HCT116 (cell line): Measurements from ENCODE around the gene TNFRSF6B. TPM values are rescaled to one million over a fixed set of nuclear protein-coding genes. Genes with fewer than 3 reads are reported as not detected.
A peak's percentile ranks its signal among the peaks of the same experiment; 100 is the strongest.

Experiments
- ATAC-seq: fragments of 200-7000 bp; cut with Tn5 transposase; 2 replicates; pipeline ENCODE4 v1.9.1; 2020; ENCODE audit warnings: mild to moderate bottlenecking, moderate library complexity
- BruUV-seq: library from RNA; stranded (reverse); fragments of 400-500 nt; replicated peaks from 2 replicates; lab custom pipeline; 2021; lab: Mats Ljungman, UMichigan
- CTCF ChIA-PET: fragments of 300-600 bp; sonication (Branson Sonifier 250); formaldehyde crosslinking; loops from one replicate; lab custom pipeline; 2021; ENCODE audit warnings: antibody characterized with exemption; lab: Charles Lee
- POLR2A ChIA-PET: fragments of 300-600, 350-600 bp; sonication (Branson Sonifier 250); formaldehyde crosslinking; loops from one replicate; lab custom pipeline; 2021; ENCODE audit warnings: antibody characterized with exemption; lab: Charles Lee
- RAD21 ChIA-PET, 2 experiments: fragments of 300-600 bp; sonication (Branson Sonifier 250); formaldehyde crosslinking; loops; one replicate each; lab custom pipeline; 2023; ENCODE audit warnings: low total read pairs in 2 of 2; ENCODE audit not compliant: uncharacterized antibody in 2 of 2, unreplicated experiment in 2 of 2, low non-redundant PET in 1 of 2; lab: Charles Lee
- DNase-seq: peaks from one replicate; pipeline ENCODE4 v3.0.0-alpha.2; 2010; ENCODE audit warnings: low read depth, low spot score
- H2AFZ ChIP-seq: fragments of 200-600 bp; shearing (Covaris generic), sonication (generic); 2 replicates; pipeline ENCODE4 v1.6.1; 2017; ENCODE audit warnings: low read depth, mixed run types, mixed read lengths, antibody characterized with exemption, low read length; ENCODE audit not compliant: poor library complexity, severe bottlenecking
- H3K27ac ChIP-seq: 2 replicates; pipeline ENCODE4 v1.5.1; 2012; ENCODE audit warnings: low read depth, low read length
- H3K27me3 ChIP-seq: fragments of 200-600 bp; sonication (generic); 2 replicates; pipeline ENCODE4 v1.6.1; 2016; ENCODE audit warnings: mixed run types, low read length, mixed read lengths; ENCODE audit not compliant: insufficient read depth
- H3K36me3 ChIP-seq, 2 experiments: fragments of 200-500 bp in 1 of 2; fragments of 200-600 bp in 1 of 2; sonication (Bioruptor generic) in 1 of 2; sonication (generic) in 1 of 2; 2 replicates each; pipeline versions ENCODE4 v1.5.1 to v1.6.1; 2014 to 2016; ENCODE audit warnings: low read length in 2 of 2, inconsistent platforms in 1 of 2, mixed read lengths in 1 of 2, mixed run types in 1 of 2; ENCODE audit not compliant: insufficient read depth in 2 of 2, control insufficient read depth in 1 of 2
- H3K4me1 ChIP-seq, 2 experiments: fragments of 200-600 bp in 1 of 2; sonication (generic) in 1 of 2; 2 replicates each; pipeline versions ENCODE4 v1.5.1 to v1.6.1; 2012 to 2017; ENCODE audit warnings: low read length in 2 of 2, inconsistent platforms in 1 of 2, mild to moderate bottlenecking in 1 of 2, mixed read lengths in 1 of 2, mixed run types in 1 of 2, moderate library complexity in 1 of 2; ENCODE audit not compliant: insufficient read depth in 2 of 2, control insufficient read depth in 1 of 2
- H3K4me2 ChIP-seq: fragments of 200-600 bp; sonication (generic); 2 replicates; pipeline ENCODE4 v1.6.1; 2017; ENCODE audit warnings: mixed run types, low read length, mixed read lengths
- H3K4me3 ChIP-seq, 2 experiments: fragments of 200-600 bp in 1 of 2; sonication (generic) in 1 of 2; replicated peaks in 1 of 2; 2 replicates each; pipeline ENCODE4 v1.5.1; 2011 to 2016; ENCODE audit warnings: low read length in 2 of 2, control low read depth in 1 of 2, low read depth in 1 of 2, mild to moderate bottlenecking in 1 of 2, mixed read lengths in 1 of 2, mixed run types in 1 of 2
- H3K79me2 ChIP-seq: fragments of 200-600 bp; sonication (generic); 2 replicates; pipeline ENCODE4 v1.6.1; 2017; ENCODE audit warnings: mild to moderate bottlenecking, mixed run types, low read length, moderate library complexity, mixed read lengths; ENCODE audit not compliant: insufficient read depth
- H3K9ac ChIP-seq: fragments of 200-600 bp; sonication (generic); 2 replicates; pipeline ENCODE4 v1.6.1; 2016; ENCODE audit warnings: low read length, mixed read lengths
- H3K9me2 ChIP-seq: fragments of 200-600 bp; sonication (generic), shearing (Covaris generic); 2 replicates; pipeline ENCODE4 v1.6.1; 2017; ENCODE audit warnings: mixed run types, mild to moderate bottlenecking, moderate library complexity; ENCODE audit not compliant: insufficient read depth
- H3K9me3 ChIP-seq, 2 experiments: fragments of 200-500 bp in 1 of 2; fragments of 200-600 bp in 1 of 2; sonication (Bioruptor generic) in 1 of 2; sonication (generic) in 1 of 2; 2 replicates each; pipeline ENCODE4 v1.6.1; 2014 to 2017; ENCODE audit warnings: low read length in 2 of 2, mixed read lengths in 2 of 2, inconsistent platforms in 1 of 2, low read depth in 1 of 2, mild to moderate bottlenecking in 1 of 2, mixed run types in 1 of 2, moderate library complexity in 1 of 2; ENCODE audit not compliant: control insufficient read depth in 1 of 2, insufficient read depth in 1 of 2
- H4K20me1 ChIP-seq: fragments of 200-600 bp; sonication (generic), shearing (Covaris generic); 2 replicates; pipeline ENCODE4 v1.6.1; 2017; ENCODE audit warnings: mixed run types, mild to moderate bottlenecking, moderate library complexity; ENCODE audit not compliant: insufficient read depth
- ATF3 ChIP-seq: IDR thresholded peaks from 2 replicates; pipeline ENCODE4 v1.6.1; 2012
- CBX3 ChIP-seq: IDR thresholded peaks from 2 replicates; pipeline ENCODE4 v1.6.1; 2012; ENCODE audit warnings: low read depth
- CEBPB ChIP-seq: IDR thresholded peaks from 2 replicates; pipeline ENCODE4 v1.6.1; 2012; ENCODE audit warnings: low read depth
- CTCF ChIP-seq, 3 experiments: fragments of 200-600 bp in 1 of 3; sonication (generic) in 1 of 3; IDR thresholded peaks in 2 of 3; conservative IDR thresholded peaks in 1 of 3; 2 replicates each; pipeline ENCODE4 v1.5.1; 2012 to 2017; ENCODE audit warnings: low read depth in 2 of 3, low read length in 2 of 3, antibody characterized with exemption in 1 of 3, borderline replicate concordance in 1 of 3, control low read depth in 1 of 3, mild to moderate bottlenecking in 1 of 3, mixed read lengths in 1 of 3, mixed run types in 1 of 3, moderate library complexity in 1 of 3; ENCODE audit not compliant: insufficient read depth in 1 of 3
- EGR1 ChIP-seq: IDR thresholded peaks from 2 replicates; pipeline ENCODE4 v1.6.1; 2012; ENCODE audit warnings: low read depth
- EZH2 ChIP-seq: fragments of 200-600 bp; sonication (generic); IDR thresholded peaks from 2 replicates; pipeline ENCODE4 v1.6.1; 2017; ENCODE audit warnings: antibody characterized with exemption, mixed run types
- MAX ChIP-seq: IDR thresholded peaks from 2 replicates; pipeline ENCODE4 v1.6.1; 2012
- POLR2A ChIP-seq: IDR thresholded peaks from 2 replicates; pipeline ENCODE4 v1.7.0; 2011; ENCODE audit warnings: borderline replicate concordance; ENCODE audit not compliant: insufficient read depth, insufficient read length; ENCODE audit errors: extremely low read depth
- POLR2AphosphoS5 ChIP-seq: IDR thresholded peaks from 2 replicates; pipeline ENCODE4 v1.6.1; 2011; ENCODE audit warnings: mild to moderate bottlenecking, low read depth, low read length, moderate library complexity
- SIN3A ChIP-seq: IDR thresholded peaks from 2 replicates; pipeline ENCODE4 v1.6.1; 2012; ENCODE audit warnings: low read depth
- TCF7L2 ChIP-seq: IDR thresholded peaks from 2 replicates; pipeline ENCODE4 v1.7.0; 2011; ENCODE audit warnings: borderline replicate concordance, inconsistent platforms; ENCODE audit not compliant: insufficient read depth, insufficient read length; ENCODE audit errors: extremely low read depth
- YY1 ChIP-seq: IDR thresholded peaks from 2 replicates; pipeline ENCODE4 v1.6.1; 2011; ENCODE audit warnings: low read length, low read depth, moderate library complexity, mild to moderate bottlenecking; ENCODE audit not compliant: insufficient replicate concordance; ENCODE audit errors: extremely low read depth
- ZBTB33 ChIP-seq: IDR thresholded peaks from 2 replicates; pipeline ENCODE4 v1.6.1; 2011; ENCODE audit warnings: mild to moderate bottlenecking, low read length, moderate library complexity; ENCODE audit not compliant: insufficient replicate concordance; ENCODE audit errors: extremely low read depth
- ZFX ChIP-seq: fragments of 450-650 bp; IDR thresholded peaks from 2 replicates; pipeline ENCODE4 v1.6.1; 2017
- ZNF274 ChIP-seq: fragments of 200-500 bp; sonication (Bioruptor generic); IDR thresholded peaks from 2 replicates; pipeline ENCODE4 v1.6.1; 2014; ENCODE audit warnings: mild to moderate bottlenecking, low read depth, low read length, inconsistent platforms
- intact Hi-C: fragments of 100-400 bp; cut with micrococcal nuclease; formaldehyde crosslinking; loops from 2 replicates; pipeline ENCODE4 v1.10.0; 2022
- total RNA-seq: library from RNA; stranded (reverse); gene quantifications from one replicate; pipeline ENCODE4 v1.2.1, GENCODE V29; 2021; ENCODE audit not compliant: unreplicated experiment

Gene TNFRSF6B
- total RNA-seq, 1 experiment from 2014 or later = 147 TPM

- TF ChIP-seq CEBPB = no peak
- TF ChIP-seq SIN3A = no peak
- TF ChIP-seq, all 23 proteins: peak for 0
These were observed 12.1 kb downstream of the TNFRSF6B start (continued) for GRCh38 chr20:63708301-63709148.

- peaks cover 89% of the 10 kb centered on the region for H3K79me2 ChIP-seq
- peaks cover 13 to 21% of the 10 kb centered on the region in 2 experiments for H3K4me1 ChIP-seq
- RAD21 ChIA-PET = no interaction called here
- peaks cover 15 to 55% of the 10 kb centered on the region in 2 experiments for H3K36me3 ChIP-seq
- peak overlapping the region; percentile 85 to 96 for H3K4me3 ChIP-seq
- no peaks in the 10 kb centered on the region for H4K20me1 ChIP-seq
- no peak for DNase-seq
- no peak overlapping the region for H2AFZ ChIP-seq
- CTCF ChIA-PET = no interaction called here
- H3K9ac ChIP-seq = peak overlapping the region; percentile 96
- BruUV-seq = no TSS peak
- peaks cover 0 to 6% of the 10 kb centered on the region in 2 experiments; a peak in 1 of 4 replicates for H3K9me3 ChIP-seq
- intact Hi-C loops = loop anchor here (10.0 kb wide), 1 partner anchor 346 kb away; no protein-coding TSS in a partner anchor
- ATAC-seq = no peak
- TF ChIP-seq POLR2AphosphoS5 = no peak
- no peak for TF ChIP-seq ATF3
- no peak for TF ChIP-seq TCF7L2
- TF ChIP-seq MAX = no peak
- no peak for TF ChIP-seq ZFX
- no peak for TF ChIP-seq CTCF (IDR thresholded peaks at IDR 0.05 in 2 of 3, conservative IDR thresholded peaks at IDR 0.05 in 1 of 3; ENCODE audit: borderline replicate concordance in 1 of 3, insufficient read depth in 1 of 3, low read depth in 2 of 3, low read length in 2 of 3)
- no peak for TF ChIP-seq YY1
- TF ChIP-seq ZBTB33 = no peak
- TF ChIP-seq POLR2A = no peak
- TF ChIP-seq EGR1 = no peak
- TF ChIP-seq CBX3 = no peak
- no peak for TF ChIP-seq EZH2
- TF ChIP-seq ZNF274 = no peak
- TF ChIP-seq, all 23 proteins: peak for 0
- no peaks in the 10 kb centered on the region for H3K27me3 ChIP-seq
- H3K4me2 ChIP-seq = peak overlapping the region; percentile 95
- POLR2A ChIA-PET = interaction anchor here (1.7 to 2.2 kb wide), 2 partner anchors 32 to 156 kb away, joined by 6 to 15 read pairs; partner anchors contain the start of gene TPD52L2
- no peak overlapping the region for H3K27ac ChIP-seq
- no peaks in the 10 kb centered on the region for H3K9me2 ChIP-seq
These were observed 12.7 kb downstream of the TNFRSF6B start for GRCh38 chr20:63709149-63709527.
